Uterine smooth muscle cell (primary cell): ENCODE data around the gene CCDC60. TPM values are rescaled to one million over a fixed set of nuclear protein-coding genes. Genes with fewer than 3 reads are reported as not detected.

Experiments
- total RNA-seq: library from RNA; depleted of rRNA; stranded (reverse); fragments of >200 nt; gene quantifications from 2 replicates; pipeline ENCODE4 v1.2.3, GENCODE V29; 2014

The CCDC60 gene, protein sequence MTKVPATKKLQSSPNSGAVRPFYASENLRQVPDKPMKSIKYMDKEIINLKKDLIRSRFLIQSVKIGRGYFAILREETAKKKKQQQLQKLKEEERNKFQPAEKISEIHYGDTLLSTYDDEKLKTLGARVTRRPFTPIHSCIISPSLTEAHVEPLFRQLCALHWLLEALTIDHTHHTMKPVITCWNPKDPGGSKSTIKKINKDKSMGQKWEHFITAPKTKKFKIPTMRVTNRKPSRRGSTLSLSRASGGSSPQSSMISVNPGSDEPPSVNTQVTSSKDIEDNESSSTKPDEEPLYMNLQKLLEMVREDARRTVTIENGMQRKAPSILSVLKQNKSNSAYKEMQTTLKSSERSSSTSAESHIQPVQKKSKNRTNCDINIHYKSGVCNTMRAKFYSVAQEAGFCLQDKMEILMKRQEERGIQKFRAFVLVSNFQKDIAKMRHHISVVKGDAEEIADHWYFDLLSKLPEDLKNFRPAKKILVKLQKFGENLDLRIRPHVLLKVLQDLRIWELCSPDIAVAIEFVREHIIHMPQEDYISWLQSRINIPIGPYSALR
- total RNA-seq = not detected in 2 replicates

DNA sequence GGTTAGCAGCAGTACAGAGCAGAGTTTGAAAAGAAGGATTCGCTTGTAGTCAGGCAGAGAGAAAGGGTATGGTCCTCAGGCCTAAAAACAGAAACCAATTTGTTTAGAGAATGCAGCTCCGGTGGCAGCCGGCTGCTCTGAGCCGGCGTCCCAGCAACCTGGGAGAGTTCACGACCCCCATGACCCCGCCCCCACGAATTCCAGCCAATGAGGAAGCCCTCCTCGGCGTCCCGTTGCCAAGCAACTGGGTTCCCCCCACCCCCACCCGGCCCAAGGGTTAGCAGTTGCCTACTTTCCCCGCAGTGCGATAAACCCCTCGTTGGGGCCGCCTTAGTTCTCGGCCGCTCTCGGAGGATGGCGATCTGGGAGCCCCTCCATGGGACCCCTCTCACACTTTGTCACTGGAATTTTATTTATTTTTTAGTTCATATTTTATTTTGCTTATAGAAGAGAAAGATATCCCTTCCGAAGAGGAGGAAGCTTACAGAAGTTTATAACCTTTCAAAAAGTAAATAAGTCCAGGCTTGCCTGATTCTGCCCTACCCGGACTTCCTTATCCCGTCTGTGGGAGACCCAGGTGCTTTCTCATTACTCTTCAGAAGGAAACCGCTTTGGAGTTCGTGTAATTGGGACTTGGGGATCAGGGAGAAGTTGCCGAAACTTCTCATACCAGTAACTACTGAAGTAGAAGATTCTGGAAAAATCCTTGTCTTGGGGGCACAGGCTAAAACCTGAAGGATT lies at the start of gene CCDC60:
CCDC60 (plus strand) TSS at position 300 of the 741 bp plus-strand sequence. CDS start 448 bp downstream, outside the sequence.

Other genes starting within 250 kb of the CCDC60 start
- 17.8 and 18.9 TPM in 2 replicates for gene HSPB8, start 155.8 kb upstream of the CCDC60 start, total RNA-seq